Kidney (tissue), 14 donors: ENCODE measurements around the gene ANKRD61. TPM values are rescaled to one million over a fixed set of nuclear protein-coding genes. Genes with fewer than 3 reads are reported as not detected.
A peak's percentile ranks its signal among the peaks of the same experiment; 100 is the strongest.
"Not testable (repeated sequence)": the region's sequence is repeated elsewhere in the genome, so short reads cannot be mapped to it uniquely, and the experiment has no call there.

Experiments
- DNase-seq, 5 donors: peaks; one replicate each; pipeline ENCODE4 v3.0.0-alpha.2; 2013 to 2020
- FAIRE-seq: peaks from 2 replicates; lab custom pipeline; 2012; peaks lifted over from hg19 to GRCh38; lab: Jason Lieb, UNC
- H3K27ac ChIP-seq, 2 donors: one replicate each; pipeline ENCODE4 v1.7.0; 2013; ENCODE audit warnings: low read depth in 2 of 2, low read length in 2 of 2, inconsistent platforms in 1 of 2
- H3K27me3 ChIP-seq: one replicate; pipeline ENCODE4 v1.7.1; 2013; ENCODE audit warnings: low read length, inconsistent platforms; ENCODE audit not compliant: control insufficient read depth, insufficient read depth
- H3K36me3 ChIP-seq, 3 donors: one replicate each; pipeline versions ENCODE4 v1.7.0 to v1.7.1; 2013; ENCODE audit warnings: low read length in 3 of 3, control low read depth in 1 of 3, inconsistent platforms in 1 of 3; ENCODE audit not compliant: insufficient read depth in 3 of 3, control insufficient read depth in 2 of 3
- H3K4me1 ChIP-seq, 3 donors: one replicate each; pipeline versions ENCODE4 v1.7.0 to v1.7.1; 2013; ENCODE audit warnings: low read length in 3 of 3, inconsistent platforms in 1 of 3, low read depth in 1 of 3; ENCODE audit not compliant: control insufficient read depth in 2 of 3, insufficient read depth in 2 of 3
- H3K4me3 ChIP-seq, 3 donors: one replicate each; pipeline versions ENCODE4 v1.7.0 to v1.8.1; 2013; ENCODE audit warnings: low read length in 3 of 3, control low read depth in 1 of 3, inconsistent platforms in 1 of 3
- H3K9ac ChIP-seq, 3 donors: one replicate each; pipeline versions ENCODE4 v1.7.0 to v1.7.1; 2013; ENCODE audit warnings: low read length in 3 of 3, control low read depth in 1 of 3, inconsistent platforms in 1 of 3
- H3K9me3 ChIP-seq, 3 donors: one replicate each; pipeline versions ENCODE4 v1.7.0 to v1.7.1; 2013; ENCODE audit warnings: low read length in 3 of 3, control low read depth in 1 of 3, inconsistent platforms in 1 of 3; ENCODE audit not compliant: control insufficient read depth in 2 of 3, insufficient read depth in 1 of 3
- intact Hi-C: fragments of 100-400 bp; cut with DNase I; formaldehyde crosslinking; loops from one replicate; pipeline ENCODE4 v1.11.1; 2022
- polyA plus RNA-seq: library from polyadenylated mRNA; stranded (reverse); fragments of 350-450 nt; fragmentation: Illumina TruSeq; extraction: RNeasy Lipid Tissue Mini Kit (QIAGEN cat#74804); gene quantifications from one replicate; pipeline ENCODE4 v1.2.3, GENCODE V29; 2014; ENCODE audit warnings: low read depth, low replicate concordance; ENCODE audit not compliant: insufficient read depth
- total RNA-seq: library from RNA; stranded (reverse); fragmentation: NEBNext Ultra II Directional; extraction: Animal tissue kit (Norgen Biotek cat#: 25700); gene quantifications from one replicate; pipeline ENCODE4 v1.2.1, GENCODE V29; 2021
- TF ChIP-seq, protein P1 (sequence below): IDR thresholded peaks from 3 replicates; pipeline ENCODE4 v1.5.1; 2012; ENCODE audit warnings: mild to moderate bottlenecking, moderate library complexity, borderline replicate concordance; ENCODE audit not compliant: insufficient read depth; ENCODE audit errors: extremely low read depth
- donor health status: control.
- donor health status: control.
- donor health status: control.
- donor health status: control.
- donor health status: control.
- donor health status: DM: yes; HTN: yes; CAD: no.
- donor health status: Normal renal cell carcinoma (clear cell type).

The ANKRD61 gene
- total and polyA plus RNA-seq, 2 donors from 2014 or later: 0.19 TPM; not detected in 1

- DNase-seq (peak in 1 of 5 donors; percentile 13), FAIRE-seq (no peak)
- no peaks in the 10 kb centered on the region for H3K9me3 ChIP-seq
- H3K4me3 ChIP-seq: no peak overlapping the region
- peaks cover 6 to 48% (median 22%) of the 10 kb centered on the region in 3 donors for H3K36me3 ChIP-seq
- H3K27ac ChIP-seq: no peak overlapping the region
- no peaks in the 10 kb centered on the region for H3K27me3 ChIP-seq
- intact Hi-C loops: no loop called here
- TF ChIP-seq, protein P1, sequence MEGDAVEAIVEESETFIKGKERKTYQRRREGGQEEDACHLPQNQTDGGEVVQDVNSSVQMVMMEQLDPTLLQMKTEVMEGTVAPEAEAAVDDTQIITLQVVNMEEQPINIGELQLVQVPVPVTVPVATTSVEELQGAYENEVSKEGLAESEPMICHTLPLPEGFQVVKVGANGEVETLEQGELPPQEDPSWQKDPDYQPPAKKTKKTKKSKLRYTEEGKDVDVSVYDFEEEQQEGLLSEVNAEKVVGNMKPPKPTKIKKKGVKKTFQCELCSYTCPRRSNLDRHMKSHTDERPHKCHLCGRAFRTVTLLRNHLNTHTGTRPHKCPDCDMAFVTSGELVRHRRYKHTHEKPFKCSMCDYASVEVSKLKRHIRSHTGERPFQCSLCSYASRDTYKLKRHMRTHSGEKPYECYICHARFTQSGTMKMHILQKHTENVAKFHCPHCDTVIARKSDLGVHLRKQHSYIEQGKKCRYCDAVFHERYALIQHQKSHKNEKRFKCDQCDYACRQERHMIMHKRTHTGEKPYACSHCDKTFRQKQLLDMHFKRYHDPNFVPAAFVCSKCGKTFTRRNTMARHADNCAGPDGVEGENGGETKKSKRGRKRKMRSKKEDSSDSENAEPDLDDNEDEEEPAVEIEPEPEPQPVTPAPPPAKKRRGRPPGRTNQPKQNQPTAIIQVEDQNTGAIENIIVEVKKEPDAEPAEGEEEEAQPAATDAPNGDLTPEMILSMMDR: no peak
- H3K9ac ChIP-seq: no peak overlapping the region
- H3K4me1 ChIP-seq: no peaks in the 10 kb centered on the region
Observed at GRCh38 chr7:6035165-6035564, 4.0 kb downstream of the ANKRD61 start.

DNA sequence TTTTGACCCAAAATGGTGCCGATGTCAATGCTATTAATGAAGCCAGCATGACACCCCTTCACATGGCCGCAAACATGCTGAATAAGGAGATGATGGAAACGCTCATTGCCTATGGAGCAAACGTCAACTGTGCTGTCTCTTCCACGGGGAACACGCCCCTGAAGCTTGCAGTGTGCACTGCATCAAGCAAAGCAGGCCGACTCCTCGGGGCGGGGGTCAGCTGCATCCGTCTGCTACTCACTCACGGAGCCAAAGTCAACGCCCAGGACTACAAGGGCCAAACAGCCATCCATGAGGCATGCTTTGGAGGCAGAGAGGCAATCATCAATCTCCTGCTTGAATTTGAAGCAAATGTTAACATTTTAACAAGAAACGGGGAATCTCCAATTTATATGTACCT lies 4.5 kb downstream of the ANKRD61 start:
- H3K27ac ChIP-seq: no peak overlapping the region
- H3K27me3 ChIP-seq: no peaks in the 10 kb centered on the region
- intact Hi-C loops: no loop called here

GRCh38 chr7:6049780-6050179 lies 18.6 kb downstream of the ANKRD61 start:
- H3K4me1 ChIP-seq: no peaks in the 10 kb centered on the region
- DNase-seq: no peak
- peaks cover 3 to 16% (median 11%) of the 10 kb centered on the region in 3 donors for H3K36me3 ChIP-seq
- H3K9ac ChIP-seq: no peak overlapping the region
- no peak overlapping the region for H3K4me3 ChIP-seq
- no peaks in the 10 kb centered on the region for H3K27me3 ChIP-seq
- H3K27ac ChIP-seq: no peak overlapping the region
- TF ChIP-seq, protein P1: no peak
- intact Hi-C loops: no loop called here
- no peaks in the 10 kb centered on the region for H3K9me3 ChIP-seq
- no peak for FAIRE-seq

More for the DNA sequence above, 4.5 kb downstream of the ANKRD61 start:
- Histone ChIP-seq H3K9ac (no peak overlapping the region), H3K36me3 (peaks cover 10 to 53% (median 27%) of the 10 kb centered on the region in 3 donors), H3K4me1 (no peaks in the 10 kb centered on the region), H3K4me3 (no peak overlapping the region), H3K9me3 (no peaks in the 10 kb centered on the region)
- DNase-seq (peak in 1 of 5 donors; percentile 41), FAIRE-seq (no peak)
- TF ChIP-seq, protein P1: no peak

- H3K36me3 ChIP-seq: peaks cover 3 to 11% (median 9%) of the 10 kb centered on the region in 3 donors
- intact Hi-C loops, FAIRE-seq, H3K4me1 ChIP-seq, H3K27me3 ChIP-seq, H3K9ac ChIP-seq, H3K27ac ChIP-seq, H3K9me3 ChIP-seq, H3K4me3 ChIP-seq: not testable (repeated sequence)
- DNase-seq: peak in 1 of 5 donors; percentile 14
Observed at GRCh38 chr7:6051185-6051584, 20.0 kb downstream of the ANKRD61 start.
